Measurements from ENCODE around the gene CNTN4.

DNA sequence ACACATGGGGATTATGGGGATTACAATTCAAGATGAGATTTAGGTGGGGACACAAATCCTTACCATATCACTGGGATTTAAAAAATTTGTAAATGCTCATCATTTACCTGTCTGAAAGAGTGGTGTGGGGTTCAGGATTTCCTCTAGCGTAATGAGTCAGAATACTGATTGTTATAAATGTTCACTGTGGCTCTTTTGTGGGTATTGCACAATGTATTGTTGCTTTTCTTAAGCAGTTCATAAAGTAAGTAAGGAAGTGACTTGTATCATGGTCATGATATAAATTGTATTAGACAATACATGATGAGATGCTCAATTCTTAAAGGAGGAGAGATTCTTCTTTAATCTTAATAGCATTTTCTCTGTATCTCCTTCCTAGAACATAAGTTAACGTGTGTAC is 262.1 kb downstream of the CNTN4 start:
- TF ChIP-seq, protein P1, sequence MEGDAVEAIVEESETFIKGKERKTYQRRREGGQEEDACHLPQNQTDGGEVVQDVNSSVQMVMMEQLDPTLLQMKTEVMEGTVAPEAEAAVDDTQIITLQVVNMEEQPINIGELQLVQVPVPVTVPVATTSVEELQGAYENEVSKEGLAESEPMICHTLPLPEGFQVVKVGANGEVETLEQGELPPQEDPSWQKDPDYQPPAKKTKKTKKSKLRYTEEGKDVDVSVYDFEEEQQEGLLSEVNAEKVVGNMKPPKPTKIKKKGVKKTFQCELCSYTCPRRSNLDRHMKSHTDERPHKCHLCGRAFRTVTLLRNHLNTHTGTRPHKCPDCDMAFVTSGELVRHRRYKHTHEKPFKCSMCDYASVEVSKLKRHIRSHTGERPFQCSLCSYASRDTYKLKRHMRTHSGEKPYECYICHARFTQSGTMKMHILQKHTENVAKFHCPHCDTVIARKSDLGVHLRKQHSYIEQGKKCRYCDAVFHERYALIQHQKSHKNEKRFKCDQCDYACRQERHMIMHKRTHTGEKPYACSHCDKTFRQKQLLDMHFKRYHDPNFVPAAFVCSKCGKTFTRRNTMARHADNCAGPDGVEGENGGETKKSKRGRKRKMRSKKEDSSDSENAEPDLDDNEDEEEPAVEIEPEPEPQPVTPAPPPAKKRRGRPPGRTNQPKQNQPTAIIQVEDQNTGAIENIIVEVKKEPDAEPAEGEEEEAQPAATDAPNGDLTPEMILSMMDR (IDR thresholded peaks at IDR 0.05): no peak
- TF ChIP-seq ZNF317 (CRISPR knock-in tag; IDR thresholded peaks at IDR 0.05; ENCODE audit: borderline replicate concordance, low read depth) (no peak), MYBL2 (CRISPR knock-in tag; IDR thresholded peaks at IDR 0.05) (no peak), JUN (CRISPR knock-in tag; IDR thresholded peaks at IDR 0.05) (no peak), ZNF232 (CRISPR knock-in tag; IDR thresholded peaks at IDR 0.05) (no peak), ZNF416 (CRISPR knock-in tag; IDR thresholded peaks at IDR 0.05) (no peak), OVOL2 (CRISPR knock-in tag; IDR thresholded peaks at IDR 0.05; ENCODE audit: borderline replicate concordance) (no peak)
- TF ChIP-seq, protein P2, sequence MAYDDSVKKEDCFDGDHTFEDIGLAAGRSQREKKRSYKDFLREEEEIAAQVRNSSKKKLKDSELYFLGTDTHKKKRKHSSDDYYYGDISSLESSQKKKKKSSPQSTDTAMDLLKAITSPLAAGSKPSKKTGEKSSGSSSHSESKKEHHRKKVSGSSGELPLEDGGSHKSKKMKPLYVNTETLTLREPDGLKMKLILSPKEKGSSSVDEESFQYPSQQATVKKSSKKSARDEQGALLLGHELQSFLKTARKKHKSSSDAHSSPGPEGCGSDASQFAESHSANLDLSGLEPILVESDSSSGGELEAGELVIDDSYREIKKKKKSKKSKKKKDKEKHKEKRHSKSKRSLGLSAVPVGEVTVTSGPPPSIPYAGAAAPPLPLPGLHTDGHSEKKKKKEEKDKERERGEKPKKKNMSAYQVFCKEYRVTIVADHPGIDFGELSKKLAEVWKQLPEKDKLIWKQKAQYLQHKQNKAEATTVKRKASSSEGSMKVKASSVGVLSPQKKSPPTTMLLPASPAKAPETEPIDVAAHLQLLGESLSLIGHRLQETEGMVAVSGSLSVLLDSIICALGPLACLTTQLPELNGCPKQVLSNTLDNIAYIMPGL (CRISPR knock-in tag; IDR thresholded peaks at IDR 0.05): no peak
- TF ChIP-seq, protein P3, sequence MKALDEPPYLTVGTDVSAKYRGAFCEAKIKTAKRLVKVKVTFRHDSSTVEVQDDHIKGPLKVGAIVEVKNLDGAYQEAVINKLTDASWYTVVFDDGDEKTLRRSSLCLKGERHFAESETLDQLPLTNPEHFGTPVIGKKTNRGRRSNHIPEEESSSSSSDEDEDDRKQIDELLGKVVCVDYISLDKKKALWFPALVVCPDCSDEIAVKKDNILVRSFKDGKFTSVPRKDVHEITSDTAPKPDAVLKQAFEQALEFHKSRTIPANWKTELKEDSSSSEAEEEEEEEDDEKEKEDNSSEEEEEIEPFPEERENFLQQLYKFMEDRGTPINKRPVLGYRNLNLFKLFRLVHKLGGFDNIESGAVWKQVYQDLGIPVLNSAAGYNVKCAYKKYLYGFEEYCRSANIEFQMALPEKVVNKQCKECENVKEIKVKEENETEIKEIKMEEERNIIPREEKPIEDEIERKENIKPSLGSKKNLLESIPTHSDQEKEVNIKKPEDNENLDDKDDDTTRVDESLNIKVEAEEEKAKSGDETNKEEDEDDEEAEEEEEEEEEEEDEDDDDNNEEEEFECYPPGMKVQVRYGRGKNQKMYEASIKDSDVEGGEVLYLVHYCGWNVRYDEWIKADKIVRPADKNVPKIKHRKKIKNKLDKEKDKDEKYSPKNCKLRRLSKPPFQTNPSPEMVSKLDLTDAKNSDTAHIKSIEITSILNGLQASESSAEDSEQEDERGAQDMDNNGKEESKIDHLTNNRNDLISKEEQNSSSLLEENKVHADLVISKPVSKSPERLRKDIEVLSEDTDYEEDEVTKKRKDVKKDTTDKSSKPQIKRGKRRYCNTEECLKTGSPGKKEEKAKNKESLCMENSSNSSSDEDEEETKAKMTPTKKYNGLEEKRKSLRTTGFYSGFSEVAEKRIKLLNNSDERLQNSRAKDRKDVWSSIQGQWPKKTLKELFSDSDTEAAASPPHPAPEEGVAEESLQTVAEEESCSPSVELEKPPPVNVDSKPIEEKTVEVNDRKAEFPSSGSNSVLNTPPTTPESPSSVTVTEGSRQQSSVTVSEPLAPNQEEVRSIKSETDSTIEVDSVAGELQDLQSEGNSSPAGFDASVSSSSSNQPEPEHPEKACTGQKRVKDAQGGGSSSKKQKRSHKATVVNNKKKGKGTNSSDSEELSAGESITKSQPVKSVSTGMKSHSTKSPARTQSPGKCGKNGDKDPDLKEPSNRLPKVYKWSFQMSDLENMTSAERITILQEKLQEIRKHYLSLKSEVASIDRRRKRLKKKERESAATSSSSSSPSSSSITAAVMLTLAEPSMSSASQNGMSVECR (CRISPR knock-in tag; IDR thresholded peaks at IDR 0.05; ENCODE audit: borderline replicate concordance): no peak
- TF ChIP-seq, protein P4, sequence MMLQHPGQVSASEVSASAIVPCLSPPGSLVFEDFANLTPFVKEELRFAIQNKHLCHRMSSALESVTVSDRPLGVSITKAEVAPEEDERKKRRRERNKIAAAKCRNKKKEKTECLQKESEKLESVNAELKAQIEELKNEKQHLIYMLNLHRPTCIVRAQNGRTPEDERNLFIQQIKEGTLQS (CRISPR knock-in tag; conservative IDR thresholded peaks at IDR 0.05): no peak
- TF ChIP-seq, protein P5, sequence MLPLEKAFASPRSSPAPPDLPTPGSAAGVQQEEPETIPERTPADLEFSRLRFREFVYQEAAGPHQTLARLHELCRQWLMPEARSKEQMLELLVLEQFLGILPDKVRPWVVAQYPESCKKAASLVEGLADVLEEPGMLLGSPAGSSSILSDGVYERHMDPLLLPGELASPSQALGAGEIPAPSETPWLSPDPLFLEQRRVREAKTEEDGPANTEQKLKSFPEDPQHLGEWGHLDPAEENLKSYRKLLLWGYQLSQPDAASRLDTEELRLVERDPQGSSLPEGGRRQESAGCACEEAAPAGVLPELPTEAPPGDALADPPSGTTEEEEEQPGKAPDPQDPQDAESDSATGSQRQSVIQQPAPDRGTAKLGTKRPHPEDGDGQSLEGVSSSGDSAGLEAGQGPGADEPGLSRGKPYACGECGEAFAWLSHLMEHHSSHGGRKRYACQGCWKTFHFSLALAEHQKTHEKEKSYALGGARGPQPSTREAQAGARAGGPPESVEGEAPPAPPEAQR (CRISPR knock-in tag; IDR thresholded peaks at IDR 0.05): no peak
- TF ChIP-seq, protein P6, sequence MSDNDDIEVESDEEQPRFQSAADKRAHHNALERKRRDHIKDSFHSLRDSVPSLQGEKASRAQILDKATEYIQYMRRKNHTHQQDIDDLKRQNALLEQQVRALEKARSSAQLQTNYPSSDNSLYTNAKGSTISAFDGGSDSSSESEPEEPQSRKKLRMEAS (CRISPR knock-in tag; IDR thresholded peaks at IDR 0.05): no peak
